Esophagus muscularis mucosa (tissue), 4 donors: Measurements from ENCODE around the gene KRT75. TPM values are rescaled to one million over a fixed set of nuclear protein-coding genes. Genes with fewer than 3 reads are reported as not detected.

ENCODE experiments used
- DNase-seq: peaks from one replicate; pipeline ENCODE4 v3.0.0-alpha.2; 2017; ENCODE audit errors: extremely low spot score
- H3K27ac ChIP-seq, 4 donors: fragments of 200-600 bp; sonication (generic); replicated peaks in 1 of 4; 1 replicate in 3 of 4; 2 replicates in 1 of 4; pipeline ENCODE4 v1.5.1; 2016 to 2019; ENCODE audit warnings: mild to moderate bottlenecking in 1 of 4
- H3K27me3 ChIP-seq, 4 donors: fragments of 200-600 bp; sonication (generic); one replicate each; pipeline versions ENCODE4 v1.5.1 to v1.6.0; 2016 to 2019
- H3K36me3 ChIP-seq, 4 donors: fragments of 200-600 bp; sonication (generic); one replicate each; pipeline ENCODE4 v1.5.1; 2016 to 2019
- H3K4me1 ChIP-seq, 4 donors: fragments of 200-600 bp; sonication (generic); one replicate each; pipeline ENCODE4 v1.5.1; 2016 to 2019
- H3K4me3 ChIP-seq, 4 donors: fragments of 200-600 bp; sonication (generic); 1 replicate in 2 of 4; 2 replicates in 2 of 4; pipeline ENCODE4 v1.5.1; 2016 to 2019; ENCODE audit warnings: mild to moderate bottlenecking in 4 of 4, moderate library complexity in 1 of 4
- H3K9me3 ChIP-seq, 4 donors: fragments of 200-600 bp; sonication (generic); 1 replicate in 3 of 4; 2 replicates in 1 of 4; pipeline ENCODE4 v1.5.1; 2016 to 2019
- CTCF ChIP-seq, 3 experiments: fragments of 200-600 bp in 2 of 3; fragments of 450-650 bp in 1 of 3; sonication (generic) in 2 of 3; IDR thresholded peaks; one replicate each; pipeline ENCODE4 v1.5.1; 2017 to 2019; ENCODE audit warnings: antibody characterized with exemption in 3 of 3, mild to moderate bottlenecking in 2 of 3, moderate library complexity in 1 of 3
- EP300 ChIP-seq: sonication (generic); formaldehyde crosslinking; IDR thresholded peaks from one replicate; pipeline ENCODE4 v1.6.1; 2017; ENCODE audit warnings: antibody characterized with exemption
- POLR2A ChIP-seq: fragments of 450-650 bp; IDR thresholded peaks from one replicate; pipeline ENCODE4 v1.6.1; 2017; ENCODE audit warnings: antibody characterized with exemption, moderate library complexity, mild to moderate bottlenecking, low read depth
- POLR2AphosphoS5 ChIP-seq, 2 donors: sonication (generic); formaldehyde crosslinking; IDR thresholded peaks; one replicate each; pipeline ENCODE4 v1.6.1; 2017; ENCODE audit warnings: antibody characterized with exemption in 2 of 2
- WGBS: methylation state at CpG from one replicate; pipeline ENCODE4 v1.1.5; 2018; 5-methylcytosine and 5-hydroxymethylcytosine counted together
- intact Hi-C: fragments of 100-400 bp; cut with DNase I; formaldehyde crosslinking; loops from one replicate; pipeline ENCODE4 v1.15.1; 2023
- total RNA-seq, 4 donors: library from RNA; depleted of rRNA; stranded (reverse); fragments of >200 nt; gene quantifications; one replicate each; pipeline versions ENCODE4 v1.1.0 to v1.2.1, GENCODE V29; 2016

Gene KRT75
- total RNA-seq, 4 donors from 2014 or later, result not detected

GRCh38 chr12:52399756-52400155, 34.4 kb downstream of the KRT75 start:
- Histone ChIP-seq H3K36me3 (no peaks in the 10 kb centered on the region), H3K4me1 (no peaks in the 10 kb centered on the region), H3K4me3 (no peak overlapping the region), H3K9me3 (no peaks in the 10 kb centered on the region), H3K27me3 (peaks cover 0 to 15% (median 0%) of the 10 kb centered on the region in 4 donors), H3K27ac (no peak overlapping the region)
- intact Hi-C loops, result no loop called here
- DNase-seq, result no peak
- TF ChIP-seq POLR2AphosphoS5 (IDR thresholded peaks at IDR 0.05), result no peak
- TF ChIP-seq CTCF (IDR thresholded peaks at IDR 0.05), result no peak
- no peak for TF ChIP-seq EP300
- no peak for TF ChIP-seq POLR2A
- WGBS, result 95% methylated on average over 12 of the region's 16 CpGs

DNA sequence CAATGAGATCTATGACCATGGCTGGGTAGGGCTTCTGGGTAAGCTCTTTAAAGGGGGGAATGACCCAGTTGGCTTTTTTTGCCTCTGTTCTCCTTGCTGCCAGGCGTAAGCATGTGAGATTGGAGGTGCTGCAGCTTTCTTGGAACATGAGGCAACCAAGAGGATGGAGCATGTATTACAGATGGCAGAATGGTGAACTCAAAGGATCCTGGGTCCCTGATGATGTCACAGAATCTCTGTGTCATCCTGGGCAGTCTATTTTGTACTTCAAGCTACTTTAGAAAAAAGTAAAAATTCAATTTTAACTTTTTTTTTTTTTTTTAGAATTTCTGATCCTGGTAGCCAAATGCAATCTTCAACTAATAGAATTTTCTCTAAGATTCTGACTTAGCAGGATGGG, 36.0 kb downstream of the KRT75 start:
- Histone ChIP-seq H3K36me3 (no peaks in the 10 kb centered on the region), H3K4me3 (no peak overlapping the region), H3K9me3 (no peaks in the 10 kb centered on the region), H3K27ac (no peak overlapping the region), H3K4me1 (no peaks in the 10 kb centered on the region), H3K27me3 (peaks cover 0 to 15% (median 0%) of the 10 kb centered on the region in 4 donors)
- DNase-seq, result no peak
- 88% methylated on average over 1 of the region's 1 CpG for WGBS
- intact Hi-C loops, result no loop called here
- TF ChIP-seq POLR2A (no peak), EP300 (no peak), POLR2AphosphoS5 (IDR thresholded peaks at IDR 0.05) (no peak), CTCF (IDR thresholded peaks at IDR 0.05) (no peak)

- 93% methylated on average over 8 of the region's 8 CpGs for WGBS
- TF ChIP-seq POLR2A (no peak), CTCF (IDR thresholded peaks at IDR 0.05) (no peak), EP300 (no peak), POLR2AphosphoS5 (IDR thresholded peaks at IDR 0.05) (no peak)
- Histone ChIP-seq H3K4me3 (no peak overlapping the region), H3K27ac (no peak overlapping the region), H3K4me1 (peaks cover 0 to 4% (median 2%) of the 10 kb centered on the region in 4 donors), H3K27me3 (peaks cover 0 to 15% (median 0%) of the 10 kb centered on the region in 4 donors), H3K9me3 (no peaks in the 10 kb centered on the region), H3K36me3 (no peaks in the 10 kb centered on the region)
- intact Hi-C loops, result no loop called here
- DNase-seq, result no peak
Measured at GRCh38 chr12:52396656-52397055, 37.5 kb downstream of the KRT75 start.

- H3K4me3 ChIP-seq, result no peak overlapping the region
- H3K4me1 ChIP-seq, result peaks cover 2 to 12% (median 8%) of the 10 kb centered on the region in 4 donors
- no peak for TF ChIP-seq CTCF (IDR thresholded peaks at IDR 0.05)
- no peak for TF ChIP-seq POLR2AphosphoS5 (IDR thresholded peaks at IDR 0.05)
- H3K27me3 ChIP-seq, result peaks cover 0 to 15% (median 0%) of the 10 kb centered on the region in 4 donors
- DNase-seq, result no peak
- no peaks in the 10 kb centered on the region for H3K36me3 ChIP-seq
- H3K27ac ChIP-seq, result no peak overlapping the region
- no peaks in the 10 kb centered on the region for H3K9me3 ChIP-seq
- intact Hi-C loops, result no loop called here
- 62% methylated on average over 19 of the region's 20 CpGs for WGBS
Measured at GRCh38 chr12:52395761-52396434, 38.3 kb downstream of the KRT75 start.

DNA sequence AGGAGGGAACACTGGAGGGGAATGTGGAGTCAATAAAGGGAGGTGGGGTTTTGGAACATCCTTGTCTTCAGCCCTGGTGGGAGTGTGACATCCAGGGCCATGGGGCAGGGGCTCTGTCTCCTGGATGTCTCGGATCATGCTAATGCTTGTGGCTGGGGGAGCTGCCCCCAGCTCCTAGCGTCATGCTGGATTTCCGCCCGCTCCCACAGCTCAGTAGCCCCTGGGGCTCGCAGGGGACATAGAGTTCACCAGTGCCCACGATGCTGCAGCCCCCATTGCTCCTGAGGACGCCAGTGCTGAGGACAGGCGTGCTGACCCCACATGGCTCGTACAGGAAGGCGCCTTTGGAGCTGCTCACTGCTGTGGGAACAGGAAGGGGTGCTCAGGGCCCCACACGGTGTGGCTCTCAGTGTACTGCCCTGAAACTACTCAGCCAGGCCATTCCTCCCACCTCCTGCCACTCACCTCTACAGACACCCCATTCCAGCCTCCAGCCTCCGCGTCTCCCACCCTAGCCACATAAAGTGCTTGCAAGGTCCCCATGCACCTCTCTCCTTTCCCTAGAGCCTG, 39.2 kb downstream of the KRT75 start:
- H3K4me1 ChIP-seq, result peaks cover 2 to 12% (median 9%) of the 10 kb centered on the region in 4 donors
- intact Hi-C loops, result no loop called here
- H3K27me3 ChIP-seq, result peaks cover 0 to 13% (median 0%) of the 10 kb centered on the region in 4 donors
- H3K36me3 ChIP-seq, result no peaks in the 10 kb centered on the region
- no peak for TF ChIP-seq POLR2AphosphoS5 (IDR thresholded peaks at IDR 0.05)
- TF ChIP-seq EP300, result no peak
- TF ChIP-seq POLR2A, result no peak
- TF ChIP-seq CTCF (IDR thresholded peaks at IDR 0.05), result no peak
- no peak overlapping the region for H3K27ac ChIP-seq
- no peak overlapping the region for H3K4me3 ChIP-seq
- 95% methylated on average over 8 of the region's 13 CpGs for WGBS
- H3K9me3 ChIP-seq, result no peaks in the 10 kb centered on the region
- DNase-seq, result no peak
